GM12865 (cell line): ENCODE results near the gene GRIN2A.
A peak's percentile ranks its signal among the peaks of the same experiment; 100 is the strongest.
"Not testable (repeated sequence)": the region's sequence is repeated elsewhere in the genome, so short reads cannot be mapped to it uniquely, and the experiment has no call there.

Experiments used
- DNase-seq: peaks from one replicate; pipeline ENCODE4 v3.0.0; 2010; ENCODE audit warnings: low read depth
- H3K4me3 ChIP-seq: 2 replicates; pipeline ENCODE4 v1.5.1; 2011; ENCODE audit warnings: mild to moderate bottlenecking, low read depth, low read length, control low read depth
- CTCF ChIP-seq: IDR thresholded peaks from 2 replicates; pipeline ENCODE4 v1.5.1; 2011; ENCODE audit warnings: low read length, control low read depth, low read depth, inconsistent platforms; ENCODE audit not compliant: insufficient read depth; ENCODE audit errors: missing control alignments

GRIN2A gene

GRCh38 chr16:9900576-9900975 lies 281.7 kb downstream of the GRIN2A start:
- H3K4me3 ChIP-seq = no peak overlapping the region
- TF ChIP-seq CTCF = no peak
- DNase-seq = no peak

GRCh38 chr16:9898555-9898954 lies 283.7 kb downstream of the GRIN2A start:
- TF ChIP-seq CTCF = no peak

GRCh38 chr16:9898124-9898523 lies 284.1 kb downstream of the GRIN2A start:
- no peak for TF ChIP-seq CTCF
- DNase-seq = peak; percentile 23
- H3K4me3 ChIP-seq = no peak overlapping the region; the same call in 1 of the 2 replicates

More at GRCh38 chr16:9898555-9898954, 283.7 kb downstream of the GRIN2A start:
- DNase-seq = peak; percentile 25
- no peak overlapping the region; the same call in 1 of the 2 replicates for H3K4me3 ChIP-seq

GRCh38 chr16:9895817-9896216 lies 286.4 kb downstream of the GRIN2A start:
- DNase-seq = no peak
- no peak for TF ChIP-seq CTCF
- H3K4me3 ChIP-seq = no peak overlapping the region

GRCh38 chr16:9885876-9886275 lies 296.4 kb downstream of the GRIN2A start:
- no peak for TF ChIP-seq CTCF
- H3K4me3 ChIP-seq = no peak overlapping the region
- no peak for DNase-seq

GRCh38 chr16:9885467-9885866 lies 296.8 kb downstream of the GRIN2A start:
- no peak overlapping the region for H3K4me3 ChIP-seq
- no peak for TF ChIP-seq CTCF
- no peak for DNase-seq

- not testable (repeated sequence) for H3K4me3 ChIP-seq, DNase-seq
Measured at GRCh38 chr16:9875981-9876380, 306.2 kb downstream of the GRIN2A start.
